HG02885 (cell line): ENCODE measurements around the gene MAP3K2.
"Not testable (repeated sequence)": the region's sequence is repeated elsewhere in the genome, so short reads cannot be mapped to it uniquely, and the experiment has no call there.

Source experiments
- ATAC-seq: cut with Tn5 transposase; IDR thresholded peaks from one replicate; pipeline ENCODE4 v1.9.1; 2021; ENCODE audit warnings: mild to moderate bottlenecking; ENCODE audit not compliant: unreplicated experiment, poor library complexity

The MAP3K2 gene

DNA sequence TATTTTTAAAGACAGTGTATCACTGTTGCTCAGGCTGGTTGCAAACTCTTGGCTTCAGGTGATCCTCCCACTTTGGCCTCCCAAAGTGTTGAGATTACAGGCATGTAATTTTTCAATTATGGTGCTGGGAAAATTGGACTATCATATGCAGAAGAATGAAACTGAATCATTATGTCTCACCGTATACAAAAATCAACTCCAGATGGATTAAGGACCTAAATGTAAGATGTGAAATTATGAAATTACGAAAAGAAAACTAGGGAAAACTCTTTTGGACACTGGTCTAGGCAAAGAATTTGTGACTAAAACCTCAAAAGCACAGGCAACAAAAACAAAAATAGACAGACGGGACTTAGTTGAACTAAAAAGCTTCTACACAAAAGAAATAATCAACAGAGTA lies 31.2 kb downstream of the MAP3K2 start:
- ATAC-seq = no peak

DNA sequence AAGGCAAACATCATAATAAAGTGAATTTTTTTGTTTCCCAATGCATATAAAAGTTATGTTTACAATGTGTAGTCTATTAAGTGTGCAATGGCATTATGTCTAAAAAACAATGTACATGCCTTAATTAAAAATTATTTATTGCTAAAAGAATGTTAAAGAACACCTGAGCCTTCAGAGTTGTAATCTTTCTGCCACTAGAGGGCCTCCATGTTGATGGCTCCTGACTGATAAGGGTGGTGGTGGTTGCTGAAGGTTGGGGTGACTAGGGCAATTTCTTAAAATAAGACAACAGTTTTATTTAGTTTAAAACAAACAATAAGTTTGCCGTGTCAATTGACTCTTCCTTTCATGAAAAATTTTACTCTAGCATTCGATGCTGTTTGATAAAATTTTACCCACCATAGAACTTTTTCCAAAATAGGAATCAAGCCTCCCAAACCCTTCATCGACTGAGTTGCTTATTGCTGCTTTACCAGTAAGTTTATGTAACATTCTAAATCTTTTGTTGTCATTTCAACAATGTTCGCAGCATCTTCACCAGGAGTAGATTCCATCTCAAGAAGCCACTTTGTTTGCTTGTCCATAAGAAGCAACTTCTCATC lies 32.3 kb downstream of the MAP3K2 start:
- no peak for ATAC-seq

DNA sequence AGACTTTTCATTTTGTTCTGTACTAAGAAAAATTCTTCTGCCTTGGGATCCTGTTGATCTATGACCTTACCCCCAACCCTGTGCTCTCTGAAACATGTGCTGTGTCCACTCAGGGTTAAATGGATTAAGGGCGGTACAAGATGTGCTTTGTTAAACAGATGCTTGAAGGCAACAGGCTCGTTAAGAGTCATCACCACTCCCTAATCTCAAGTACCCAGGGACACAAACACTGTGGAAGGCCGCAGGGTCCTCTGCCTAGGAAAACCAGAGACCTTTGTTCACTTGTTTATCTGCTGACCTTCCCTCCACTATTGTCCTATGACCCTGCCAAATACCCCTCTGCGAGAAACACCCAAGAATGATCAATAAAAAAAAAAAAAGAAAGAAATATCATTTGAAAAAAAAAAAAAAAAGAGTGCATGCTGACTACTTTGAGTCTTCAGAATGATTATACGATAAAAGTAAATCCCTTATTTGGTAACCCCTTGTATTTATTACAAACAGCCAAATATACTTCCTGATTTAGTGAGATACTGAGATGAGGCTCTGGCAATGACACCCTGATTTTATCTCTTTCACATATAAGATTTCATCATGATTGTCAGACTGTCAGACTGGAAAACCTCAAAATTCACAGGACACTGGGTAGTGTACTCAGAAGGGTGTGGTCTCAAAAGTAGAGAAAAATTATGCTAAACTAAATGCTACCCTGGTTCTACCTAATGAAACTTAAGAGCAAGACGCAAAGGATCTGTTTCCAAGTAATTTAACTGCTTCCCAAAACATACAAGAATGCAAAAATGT lies 33.7 kb downstream of the MAP3K2 start:
- ATAC-seq = not testable (repeated sequence)

GRCh38 chr2:127353223-127353622 lies 34.6 kb downstream of the MAP3K2 start:
- ATAC-seq = not testable (repeated sequence)

DNA sequence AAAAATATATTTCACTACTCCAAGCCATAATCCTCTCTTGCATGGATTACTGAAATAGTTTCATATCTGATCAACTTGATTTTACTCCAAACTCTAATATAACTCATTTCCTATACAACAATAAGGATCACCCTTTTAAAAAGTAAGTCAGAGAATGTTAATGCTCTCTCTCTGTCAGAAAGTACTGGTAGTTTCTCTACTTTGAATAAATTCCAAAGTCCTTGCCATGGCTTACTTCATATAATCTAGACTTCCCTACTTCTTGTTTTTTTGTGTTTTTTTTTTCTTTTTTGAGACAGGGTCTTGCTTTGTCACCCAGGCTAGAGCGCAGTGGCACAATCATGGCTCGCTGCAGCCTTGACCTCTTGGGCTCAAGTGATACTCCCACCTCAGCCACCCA lies 36.2 kb downstream of the MAP3K2 start:
- ATAC-seq = no peak

GRCh38 chr2:127348426-127349000 lies 39.3 kb downstream of the MAP3K2 start:
- ATAC-seq = no peak

DNA sequence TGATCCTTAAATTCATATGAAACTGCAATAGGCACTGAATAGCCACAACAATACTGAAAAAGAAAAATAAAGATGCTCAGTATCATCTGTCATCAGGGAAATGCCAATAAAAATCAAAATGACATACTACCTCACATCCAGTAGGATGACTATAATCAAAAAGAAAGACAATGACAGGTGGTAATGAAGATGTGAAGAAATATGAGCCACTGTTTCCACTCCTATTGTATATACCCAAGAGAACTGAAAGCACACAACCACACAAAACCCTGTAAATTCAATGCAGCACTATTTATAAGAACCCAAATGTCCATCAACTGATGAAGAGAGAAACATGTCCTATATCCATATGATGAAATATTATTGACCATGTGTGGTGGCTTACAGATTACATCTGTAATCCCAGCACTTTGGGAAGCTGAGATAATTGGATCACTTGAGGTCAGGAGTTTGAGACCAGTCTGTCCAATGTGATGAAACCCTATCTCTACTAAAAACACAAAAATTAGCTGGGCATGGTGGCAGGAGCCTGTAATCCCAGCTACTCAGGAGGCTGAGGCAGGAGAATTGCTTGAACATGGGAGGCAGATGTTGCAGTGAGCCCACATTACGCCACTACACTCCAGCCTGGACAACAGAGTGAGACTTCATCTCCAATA lies 39.9 kb downstream of the MAP3K2 start:
- no peak for ATAC-seq

GRCh38 chr2:127347015-127347414 lies 40.8 kb downstream of the MAP3K2 start:
- no peak for ATAC-seq

DNA sequence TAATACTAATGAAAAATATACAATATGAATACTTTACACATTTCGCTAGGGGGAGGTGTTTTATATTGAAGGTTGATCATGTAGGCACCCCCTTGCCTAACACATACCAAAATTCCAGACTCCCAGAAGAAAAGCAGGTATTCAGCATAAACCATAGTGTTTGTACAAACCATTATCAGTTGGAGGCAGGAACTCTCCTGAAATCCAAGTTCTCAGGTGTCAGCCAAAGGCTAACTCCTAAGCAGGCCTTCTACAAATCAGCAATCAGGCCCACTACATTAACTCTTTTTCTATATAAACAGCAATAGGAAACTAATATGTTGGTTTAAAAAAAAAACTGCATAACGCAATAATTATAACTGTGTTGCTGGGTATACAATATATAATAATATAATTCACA lies 44.5 kb downstream of the MAP3K2 start:
- no peak for ATAC-seq

DNA sequence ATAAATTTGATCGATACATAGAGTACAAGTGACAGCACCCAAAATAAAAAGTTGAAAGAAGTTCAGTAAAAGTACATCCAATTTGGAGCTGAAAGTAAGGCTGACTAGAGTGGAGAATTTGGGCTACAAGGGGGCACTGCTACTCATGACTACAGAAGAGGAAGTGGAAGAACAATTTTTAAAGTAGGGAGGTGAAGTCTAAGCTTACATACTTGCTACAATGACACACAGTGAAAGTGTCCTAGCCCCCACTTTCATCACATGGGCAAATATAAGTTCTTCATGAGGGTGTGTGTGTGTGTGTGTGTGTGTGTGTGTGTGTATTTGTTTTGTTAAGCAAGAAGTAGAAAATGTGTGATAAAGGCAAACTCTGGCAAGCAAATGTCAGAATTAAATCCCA lies 45.7 kb downstream of the MAP3K2 start:
- peak; percentile 95 for ATAC-seq

DNA sequence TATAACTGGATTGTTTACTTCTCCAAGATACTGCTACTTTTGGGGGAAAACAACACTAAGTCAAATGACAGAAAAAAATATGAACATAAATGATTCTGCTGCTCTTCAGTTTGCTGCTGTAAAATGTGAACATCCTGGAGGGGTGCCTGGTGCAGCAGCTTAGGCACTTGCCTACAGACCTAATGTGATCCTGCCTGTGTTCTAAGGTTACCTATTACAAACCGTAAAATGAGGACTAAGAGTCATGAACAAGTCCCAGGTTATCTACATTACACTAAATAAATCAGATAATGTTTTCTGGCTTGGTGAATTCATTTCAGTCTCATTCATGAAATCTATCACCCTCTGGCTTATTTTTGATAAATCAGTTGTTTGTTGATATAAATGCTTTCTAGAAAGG lies 55.4 kb downstream of the MAP3K2 start:
- no peak for ATAC-seq

DNA sequence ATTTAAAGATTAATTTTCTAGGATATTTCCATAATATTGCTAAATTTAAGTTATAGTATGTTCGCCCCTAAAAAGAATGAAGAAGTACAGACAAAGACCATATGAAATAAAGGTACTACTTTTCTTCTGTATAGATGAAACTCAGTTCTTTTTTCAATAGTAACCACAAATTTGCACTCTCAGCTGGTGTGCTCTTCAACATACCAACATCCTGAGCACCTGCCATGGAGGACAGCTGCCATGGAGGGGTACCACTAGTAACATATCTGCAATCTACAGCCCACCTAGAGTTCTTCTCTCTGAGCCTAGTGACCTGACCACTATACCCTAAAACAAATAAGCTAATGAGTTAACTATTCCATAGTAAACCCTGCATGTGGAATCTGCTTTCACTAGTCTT lies 57.0 kb downstream of the MAP3K2 start:
- peak; percentile 74 for ATAC-seq

DNA sequence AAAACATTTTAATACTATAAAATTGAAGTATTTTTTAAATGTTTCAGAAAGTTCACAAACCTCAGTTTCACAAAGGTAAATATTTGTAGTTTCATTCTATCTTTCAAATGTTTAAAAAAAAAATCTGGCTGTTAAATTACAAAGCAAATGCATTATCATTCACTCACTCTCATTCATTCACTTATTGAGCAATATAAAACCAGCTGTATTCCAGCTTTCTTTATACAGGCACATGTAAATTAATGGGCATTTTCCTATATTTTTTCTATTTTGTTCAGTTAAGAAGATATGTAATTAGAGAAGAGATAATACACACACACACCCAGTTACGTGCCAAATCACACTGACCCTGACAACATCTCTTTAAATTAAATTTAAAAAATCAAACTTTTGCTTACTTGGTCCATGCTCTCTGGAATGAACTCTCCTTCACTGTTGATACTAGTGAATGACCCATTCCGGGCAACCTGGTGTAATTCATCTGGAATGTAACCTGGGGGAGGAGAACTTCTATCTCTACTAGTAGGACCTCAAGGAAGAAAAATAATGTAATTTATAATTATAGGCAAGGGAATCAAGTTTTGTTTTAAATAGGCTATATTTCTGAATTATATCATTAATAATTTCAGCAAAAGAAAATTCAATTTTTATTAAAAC lies 61.4 kb downstream of the MAP3K2 start:
- ATAC-seq = no peak

DNA sequence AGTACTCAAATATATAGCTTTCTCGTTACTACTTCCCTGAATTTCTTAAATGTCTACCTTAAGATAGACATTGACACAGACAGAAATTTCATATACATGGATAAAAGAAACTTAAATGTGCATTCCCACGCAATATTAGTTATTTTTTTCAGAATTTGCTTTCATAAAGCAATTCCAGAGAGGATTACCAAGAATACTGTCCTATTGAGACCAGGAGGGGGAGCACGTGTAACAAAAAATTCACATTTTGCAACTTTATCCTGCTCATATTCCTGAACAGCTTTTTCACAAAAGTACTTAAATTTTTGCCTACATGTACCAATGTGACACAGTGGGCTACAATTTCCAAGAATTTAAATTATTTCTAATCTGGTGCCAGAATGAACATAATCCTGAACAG lies 63.1 kb downstream of the MAP3K2 start:
- no peak for ATAC-seq

DNA sequence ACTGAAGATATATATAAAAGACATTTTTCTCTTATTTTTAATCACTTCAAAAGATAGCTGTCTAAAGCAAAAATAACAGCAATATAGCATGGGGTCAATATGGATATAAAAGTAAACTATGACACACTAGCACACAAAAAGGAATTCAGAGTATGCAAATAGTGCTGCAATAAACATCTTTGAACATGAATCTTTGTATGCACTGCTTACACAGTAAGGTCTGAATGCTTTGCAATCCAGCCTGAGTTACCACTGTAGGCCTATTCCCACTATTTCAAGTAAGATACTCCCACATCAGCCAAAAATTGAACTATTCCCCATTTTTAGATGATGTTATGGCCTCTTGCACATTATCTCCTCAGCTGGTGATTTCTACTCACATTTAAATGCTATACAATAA lies 66.5 kb downstream of the MAP3K2 start:
- no peak for ATAC-seq

GRCh38 chr2:127320586-127321275 lies 67.0 kb downstream of the MAP3K2 start:
- ATAC-seq = no peak

DNA sequence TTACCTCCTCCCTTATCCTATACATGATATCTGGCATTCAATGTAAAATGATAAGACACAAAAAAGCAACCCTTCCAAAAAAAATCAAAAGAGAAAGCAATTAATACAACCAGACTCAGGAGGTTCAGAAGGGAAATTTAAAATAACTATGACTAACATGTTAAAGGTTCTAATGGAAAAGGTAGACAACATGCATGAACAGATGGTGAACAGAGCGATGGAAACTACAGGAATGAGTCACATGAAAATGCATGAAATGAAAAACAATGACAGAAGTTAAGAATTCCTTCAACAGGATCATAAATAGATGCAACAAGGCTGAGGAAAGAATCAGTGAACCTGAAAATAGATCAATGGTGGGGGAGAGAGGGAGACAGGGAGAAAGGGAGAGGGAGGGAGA lies 67.7 kb downstream of the MAP3K2 start:
- no peak for ATAC-seq

- ATAC-seq = no peak
These were observed 73.4 kb downstream of the MAP3K2 start for GRCh38 chr2:127314193-127314988.

GRCh38 chr2:127313406-127313805 lies 74.4 kb downstream of the MAP3K2 start:
- ATAC-seq = peak; percentile 99
